Raji (cell line): ENCODE measurements around the gene DCAF4.

Source experiments
- POLR2A ChIP-seq: IDR thresholded peaks from 2 replicates; pipeline ENCODE4 v1.6.1; 2011; ENCODE audit warnings: low read depth, low read length, control low read depth; ENCODE audit not compliant: insufficient read depth

The DCAF4 gene

DNA sequence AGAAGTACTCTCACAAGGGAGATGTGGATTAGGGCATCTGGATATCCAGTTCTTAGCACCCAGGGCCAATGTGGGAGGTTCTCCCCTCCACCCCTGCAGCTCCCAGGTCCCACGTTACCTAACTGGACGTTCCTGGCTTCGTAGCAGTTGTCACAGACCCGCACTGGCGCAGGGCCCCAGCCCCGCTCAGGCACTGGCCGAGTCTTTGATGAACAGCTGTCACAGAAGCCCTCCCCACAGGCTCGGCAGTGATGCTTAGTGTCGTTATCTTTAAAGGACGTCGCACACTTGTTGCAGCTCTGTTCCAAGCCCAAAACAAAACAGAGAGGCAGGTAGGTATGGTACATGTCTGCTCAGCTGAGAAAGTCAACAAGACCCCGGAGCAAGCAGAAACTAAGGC lies 48.4 kb downstream of the DCAF4 start:
- TF ChIP-seq POLR2A, result no peak

- TF ChIP-seq POLR2A, result no peak
Measured at GRCh38 chr14:72975770-72976169, 49.5 kb downstream of the DCAF4 start.

- no peak for TF ChIP-seq POLR2A
Measured at GRCh38 chr14:72978856-72979255, 52.6 kb downstream of the DCAF4 start.

DNA sequence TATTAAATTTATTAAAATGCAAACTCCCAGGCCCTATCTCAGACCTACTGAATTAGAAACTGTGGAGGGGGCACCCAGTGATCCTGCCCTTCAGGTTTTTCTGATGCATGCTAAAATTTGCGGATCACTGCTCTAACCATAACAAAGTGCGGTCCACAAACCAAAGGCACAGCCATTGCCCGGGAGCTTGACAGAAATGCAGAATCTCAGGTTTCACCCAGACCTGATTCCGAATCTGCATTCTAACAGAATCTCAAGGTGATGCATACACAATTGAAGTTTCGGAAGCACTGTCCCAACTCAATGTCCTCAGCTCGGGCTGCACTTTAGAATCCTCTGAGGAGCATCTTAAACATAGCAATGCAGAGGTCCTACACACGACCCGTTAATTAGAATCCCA lies 54.6 kb downstream of the DCAF4 start:
- no peak for TF ChIP-seq POLR2A

DNA sequence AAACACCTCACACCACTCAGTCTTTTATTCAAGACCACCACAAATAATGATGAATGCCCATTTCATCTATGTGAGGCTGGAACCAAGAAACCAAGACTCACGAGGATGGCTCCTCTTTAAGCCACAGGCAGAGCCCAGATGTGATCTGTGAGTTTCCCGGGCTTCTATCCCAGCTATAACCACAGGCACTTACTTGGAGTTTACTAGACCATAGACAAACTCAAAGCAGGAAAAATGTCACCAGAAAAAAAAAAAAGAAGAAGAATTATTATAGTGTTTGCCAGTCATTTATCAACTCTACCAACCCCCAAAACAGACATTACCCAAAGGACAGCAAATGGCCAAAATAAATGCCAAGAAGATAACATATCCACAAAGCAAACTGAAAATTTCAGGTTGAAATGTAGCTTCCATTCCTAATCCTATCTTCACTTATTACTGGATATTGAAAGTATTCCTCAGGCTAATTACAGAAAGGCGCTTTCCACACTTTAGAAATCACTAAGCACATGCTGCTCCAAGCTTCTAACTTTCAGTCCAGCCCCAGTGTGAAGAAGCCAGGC lies 56.0 kb downstream of the DCAF4 start:
- no peak for TF ChIP-seq POLR2A

DNA sequence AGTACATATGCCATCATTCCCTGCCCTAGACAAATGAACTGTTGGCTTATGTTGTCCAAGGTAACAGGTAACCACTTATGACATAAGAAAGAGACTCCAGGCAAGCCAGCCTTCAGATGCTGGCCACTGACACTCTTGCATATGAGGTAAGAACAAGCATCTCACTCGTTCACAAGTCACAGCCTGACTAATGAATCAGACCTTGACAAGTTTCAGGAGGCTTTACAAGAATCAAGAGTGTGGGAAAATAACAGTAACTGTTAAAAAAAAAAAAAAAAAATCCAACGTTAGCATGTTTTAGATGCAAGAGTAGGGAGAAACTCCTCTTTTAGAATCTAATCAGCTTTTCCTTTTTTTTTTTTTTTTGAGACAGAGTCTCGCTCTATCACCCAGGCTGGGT lies 60.0 kb downstream of the DCAF4 start:
- TF ChIP-seq POLR2A, result no peak

GRCh38 chr14:72986857-72987256 lies 60.6 kb downstream of the DCAF4 start:
- TF ChIP-seq POLR2A, result no peak

DNA sequence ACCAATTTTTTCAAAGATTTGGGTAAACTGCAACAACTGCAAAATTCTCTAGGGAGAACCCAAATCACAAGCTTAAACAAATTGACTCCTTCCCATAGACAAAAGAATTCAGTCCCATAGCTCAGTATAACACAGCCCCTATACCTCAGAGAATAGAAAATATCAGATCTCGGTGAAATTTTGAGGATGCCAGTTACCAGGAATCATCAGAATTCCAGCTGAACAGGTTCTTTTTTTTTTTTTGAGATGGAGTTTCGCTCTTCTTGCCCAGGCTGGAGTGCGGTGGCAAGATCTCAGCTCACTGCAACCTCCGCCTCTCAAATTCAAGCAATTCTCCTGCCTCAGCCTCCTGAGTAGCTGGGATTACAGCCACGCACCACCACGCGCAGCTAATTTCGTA lies 63.9 kb downstream of the DCAF4 start:
- no peak for TF ChIP-seq POLR2A

- no peak for TF ChIP-seq POLR2A
Measured at GRCh38 chr14:72996916-72997315, 70.7 kb downstream of the DCAF4 start.

DNA sequence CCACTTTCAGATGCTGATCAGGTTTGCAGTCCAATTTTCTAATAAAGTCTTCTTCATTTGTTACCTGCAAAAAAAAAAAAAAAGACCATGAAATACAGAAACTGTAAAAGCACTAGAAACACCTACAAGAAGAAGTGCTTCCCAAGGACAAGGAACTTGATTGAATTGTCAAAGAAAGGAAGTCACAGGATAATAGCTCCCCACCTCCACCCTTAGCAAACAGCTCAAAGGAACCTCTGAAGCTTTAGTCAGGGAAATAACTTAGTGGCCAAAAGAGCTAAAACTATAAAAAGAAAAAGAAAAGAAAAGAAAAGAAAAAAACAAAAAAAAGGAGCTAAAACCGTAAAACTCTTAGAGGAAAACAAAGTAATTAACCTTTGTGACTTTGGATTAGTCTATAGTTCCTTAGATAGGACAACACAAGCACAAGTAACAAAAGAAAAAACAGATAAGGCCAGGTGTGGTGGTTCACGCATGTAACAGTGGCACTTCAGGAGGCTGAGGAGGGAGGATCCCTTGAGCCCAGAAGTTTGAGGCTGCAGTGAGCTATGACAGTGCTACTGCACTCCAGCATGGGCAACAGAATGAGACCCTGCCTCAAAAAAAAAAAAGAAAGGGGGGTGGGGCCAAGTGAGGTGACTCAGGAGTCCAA lies 72.1 kb downstream of the DCAF4 start:
- TF ChIP-seq POLR2A, result no peak

DNA sequence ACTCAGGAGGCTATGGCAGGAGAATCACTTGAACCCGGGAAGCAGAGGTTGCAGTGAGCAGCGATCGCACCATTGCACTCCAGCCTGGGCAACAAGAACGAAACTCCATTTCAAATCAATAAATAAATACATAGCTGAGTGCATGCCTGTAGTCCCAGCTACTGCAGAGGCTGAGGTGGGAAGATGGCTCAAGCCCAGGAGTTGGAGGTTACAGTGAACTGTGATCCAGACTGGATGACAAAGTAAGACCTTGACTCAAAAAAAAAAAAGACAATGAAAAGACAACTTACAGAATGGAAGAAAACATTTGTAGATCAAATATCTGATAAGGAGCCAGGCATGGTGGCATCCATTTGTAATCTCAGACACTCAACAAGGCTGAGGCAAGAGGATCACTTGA lies 73.1 kb downstream of the DCAF4 start:
- no peak for TF ChIP-seq POLR2A

DNA sequence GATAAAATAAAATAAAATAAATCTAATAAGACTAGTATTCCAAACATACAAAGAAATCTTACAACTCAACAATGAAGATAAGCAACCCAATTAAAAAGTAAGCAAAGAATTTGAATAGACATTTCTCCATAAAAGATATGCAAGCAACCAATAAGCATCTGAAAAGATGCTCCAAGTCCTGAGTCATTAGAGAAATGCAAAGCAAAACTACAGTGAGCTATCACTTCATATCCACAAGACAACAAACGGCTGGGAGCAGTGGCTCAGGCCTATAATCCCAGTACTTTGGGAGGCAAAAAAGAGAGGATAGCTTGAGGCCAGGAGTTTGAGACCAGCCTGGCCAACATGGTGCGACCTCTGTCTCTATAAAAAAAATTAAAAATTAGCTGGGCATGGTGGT lies 73.8 kb downstream of the DCAF4 start:
- TF ChIP-seq POLR2A, result no peak

DNA sequence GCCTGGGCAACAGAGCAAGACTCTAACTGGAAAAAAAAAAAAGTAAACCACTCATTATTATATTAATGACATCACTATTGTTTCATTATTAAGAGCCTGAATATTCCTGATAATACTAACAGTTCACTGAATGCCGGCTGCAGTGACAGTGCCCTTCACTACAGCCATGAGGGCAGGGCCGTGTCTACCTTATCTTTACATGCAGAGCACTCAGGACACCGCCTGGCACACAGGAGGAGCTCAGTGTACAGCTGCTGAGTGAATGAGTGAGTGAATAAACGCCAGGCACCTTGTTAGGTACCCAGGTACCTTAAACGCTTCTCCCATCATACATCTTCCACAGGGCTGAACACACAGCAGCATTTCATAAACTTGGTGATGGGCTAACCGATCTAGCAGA lies 77.4 kb downstream of the DCAF4 start:
- TF ChIP-seq POLR2A, result no peak

DNA sequence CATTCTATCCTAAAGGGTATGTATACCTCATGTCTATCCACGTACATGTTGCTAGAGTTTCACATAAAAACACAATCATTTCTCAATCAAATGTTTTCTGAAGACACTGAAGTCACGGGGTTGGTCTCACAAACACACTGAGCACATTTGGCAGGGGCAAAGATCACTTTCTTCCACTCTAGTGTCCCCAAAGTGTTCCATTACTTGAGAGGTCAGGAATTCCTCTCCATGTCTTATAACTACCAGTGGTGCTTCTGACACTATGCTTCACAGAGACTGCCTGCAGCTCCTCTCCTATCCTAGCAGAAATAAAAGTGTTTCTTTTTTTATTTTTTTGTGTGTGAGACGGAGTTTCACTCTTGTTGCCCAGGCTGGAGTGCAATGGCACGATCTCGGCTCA lies 81.6 kb downstream of the DCAF4 start:
- TF ChIP-seq POLR2A, result no peak

DNA sequence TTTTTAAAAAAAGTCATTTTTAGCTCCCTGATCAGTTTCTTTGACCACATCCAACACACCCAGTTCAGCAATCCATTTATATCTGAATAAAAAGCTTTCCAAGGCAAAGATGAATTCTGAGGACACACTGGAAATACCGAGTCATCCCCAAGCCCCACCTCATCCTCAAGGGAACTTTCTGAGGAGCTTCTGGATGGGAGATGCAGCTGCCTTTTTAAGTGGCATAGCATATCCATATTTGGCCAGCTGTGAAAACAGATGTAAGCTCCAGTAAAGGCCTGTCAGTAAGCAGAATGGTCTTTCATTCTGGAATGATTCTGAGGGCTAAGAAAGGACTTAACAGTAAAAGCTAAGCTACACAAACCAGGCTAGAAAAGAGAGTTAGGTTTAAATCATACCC lies 82.2 kb downstream of the DCAF4 start:
- no peak for TF ChIP-seq POLR2A
